ENCODE results near the gene FAM151A.

Gene FAM151A

GRCh38 chr1:54593571-54594160 lies 29.7 kb downstream of the FAM151A start:
- no peak for TF ChIP-seq CEBPB (IDR thresholded peaks at IDR 0.05)
- no peak for TF ChIP-seq FOXM1 (IDR thresholded peaks at IDR 0.05; ENCODE audit: borderline replicate concordance, low read depth)
- TF ChIP-seq TCF12 (IDR thresholded peaks at IDR 0.05; ENCODE audit: low read depth): no peak
- no peak for TF ChIP-seq RAD21 (IDR thresholded peaks at IDR 0.05; ENCODE audit: low read depth)
- TF ChIP-seq REST (IDR thresholded peaks at IDR 0.05; ENCODE audit: low read depth): no peak
- TF ChIP-seq CREB1 (IDR thresholded peaks at IDR 0.05; ENCODE audit: low read depth): no peak

- no peak for TF ChIP-seq CEBPB (IDR thresholded peaks at IDR 0.05)
- no peak for TF ChIP-seq MAX (IDR thresholded peaks at IDR 0.05)
These were observed 32.1 kb downstream of the FAM151A start for GRCh38 chr1:54591127-54591756.

GRCh38 chr1:54588377-54588776 lies 34.9 kb downstream of the FAM151A start:
- TF ChIP-seq MAX (IDR thresholded peaks at IDR 0.05) (no peak), EP300 (IDR thresholded peaks at IDR 0.05; ENCODE audit: borderline replicate concordance) (no peak), TEAD4 (IDR thresholded peaks at IDR 0.05) (no peak), USF1 (IDR thresholded peaks at IDR 0.05) (no peak), CREB1 (IDR thresholded peaks at IDR 0.05; ENCODE audit: low read depth) (no peak), REST (IDR thresholded peaks at IDR 0.05; ENCODE audit: low read depth) (no peak)

GRCh38 chr1:54585181-54586066 lies 37.9 kb downstream of the FAM151A start:
- TF ChIP-seq RAD21 (IDR thresholded peaks at IDR 0.05; ENCODE audit: low read depth): no peak
- TF ChIP-seq TEAD4 (IDR thresholded peaks at IDR 0.05): no peak

- TF ChIP-seq YY1 (IDR thresholded peaks at IDR 0.05; ENCODE audit: low read depth) (no peak), USF1 (IDR thresholded peaks at IDR 0.05) (no peak), EP300 (IDR thresholded peaks at IDR 0.05; ENCODE audit: borderline replicate concordance) (no peak), NFIC (IDR thresholded peaks at IDR 0.05) (no peak), TAF1 (IDR thresholded peaks at IDR 0.05; ENCODE audit: low read depth) (no peak)
These were observed 38.8 kb downstream of the FAM151A start for GRCh38 chr1:54584575-54584974.

GRCh38 chr1:54583871-54584270 lies 39.5 kb downstream of the FAM151A start:
- no peak for TF ChIP-seq TCF12 (IDR thresholded peaks at IDR 0.05; ENCODE audit: low read depth)
- TF ChIP-seq RAD21 (IDR thresholded peaks at IDR 0.05; ENCODE audit: low read depth): no peak
- no peak for TF ChIP-seq USF1 (IDR thresholded peaks at IDR 0.05)
- no peak for TF ChIP-seq FOXM1 (IDR thresholded peaks at IDR 0.05; ENCODE audit: borderline replicate concordance, low read depth)
- TF ChIP-seq ZBTB7A (IDR thresholded peaks at IDR 0.05; ENCODE audit: low read depth): no peak
- no peak for TF ChIP-seq YY1 (IDR thresholded peaks at IDR 0.05; ENCODE audit: low read depth)
- TF ChIP-seq CREB1 (IDR thresholded peaks at IDR 0.05; ENCODE audit: low read depth): no peak
- TF ChIP-seq EP300 (IDR thresholded peaks at IDR 0.05; ENCODE audit: borderline replicate concordance): no peak
- no peak for TF ChIP-seq EGR1 (IDR thresholded peaks at IDR 0.05)
- no peak for TF ChIP-seq MAX (IDR thresholded peaks at IDR 0.05)
- TF ChIP-seq NFIC (IDR thresholded peaks at IDR 0.05): no peak
- no peak for TF ChIP-seq TAF1 (IDR thresholded peaks at IDR 0.05; ENCODE audit: low read depth)
- TF ChIP-seq REST (IDR thresholded peaks at IDR 0.05; ENCODE audit: low read depth): no peak
